Measurements from ENCODE around the gene ARL17A. TPM values are rescaled to one million over a fixed set of nuclear protein-coding genes. Genes with fewer than 3 reads are reported as not detected.
"Not testable (repeated sequence)": the region's sequence is repeated elsewhere in the genome, so short reads cannot be mapped to it uniquely, and the experiment has no call there.

The ARL17A gene
- total RNA-seq (10 to 100 TPM in 2 of 10 donors, 1 to 10 TPM in 8; 5.5 to 13.0 (median 7.7) TPM), polyA plus RNA-seq (1 to 10 TPM; 1.8 to 6.0 TPM)
- long read RNA-seq, donor 1, partial matches to known transcripts: 0 of 12 reads
- long read RNA-seq, donor 1, other reads (novel, unspliced or antisense): 8 of 12 reads
- long read RNA-seq, donor 2, partial matches to known transcripts: 3 of 16 reads
- long read RNA-seq, donor 2, other reads (novel, unspliced or antisense): 10 of 16 reads
- long read RNA-seq, donor 3, transcript ARL17A-202 (4 exons, 3,945 nt): major isoform, 9 of 23 reads
- long read RNA-seq, donor 3, partial matches to known transcripts: 0 of 23 reads
- long read RNA-seq, donor 3, other reads (novel, unspliced or antisense): 13 of 23 reads

DNA sequence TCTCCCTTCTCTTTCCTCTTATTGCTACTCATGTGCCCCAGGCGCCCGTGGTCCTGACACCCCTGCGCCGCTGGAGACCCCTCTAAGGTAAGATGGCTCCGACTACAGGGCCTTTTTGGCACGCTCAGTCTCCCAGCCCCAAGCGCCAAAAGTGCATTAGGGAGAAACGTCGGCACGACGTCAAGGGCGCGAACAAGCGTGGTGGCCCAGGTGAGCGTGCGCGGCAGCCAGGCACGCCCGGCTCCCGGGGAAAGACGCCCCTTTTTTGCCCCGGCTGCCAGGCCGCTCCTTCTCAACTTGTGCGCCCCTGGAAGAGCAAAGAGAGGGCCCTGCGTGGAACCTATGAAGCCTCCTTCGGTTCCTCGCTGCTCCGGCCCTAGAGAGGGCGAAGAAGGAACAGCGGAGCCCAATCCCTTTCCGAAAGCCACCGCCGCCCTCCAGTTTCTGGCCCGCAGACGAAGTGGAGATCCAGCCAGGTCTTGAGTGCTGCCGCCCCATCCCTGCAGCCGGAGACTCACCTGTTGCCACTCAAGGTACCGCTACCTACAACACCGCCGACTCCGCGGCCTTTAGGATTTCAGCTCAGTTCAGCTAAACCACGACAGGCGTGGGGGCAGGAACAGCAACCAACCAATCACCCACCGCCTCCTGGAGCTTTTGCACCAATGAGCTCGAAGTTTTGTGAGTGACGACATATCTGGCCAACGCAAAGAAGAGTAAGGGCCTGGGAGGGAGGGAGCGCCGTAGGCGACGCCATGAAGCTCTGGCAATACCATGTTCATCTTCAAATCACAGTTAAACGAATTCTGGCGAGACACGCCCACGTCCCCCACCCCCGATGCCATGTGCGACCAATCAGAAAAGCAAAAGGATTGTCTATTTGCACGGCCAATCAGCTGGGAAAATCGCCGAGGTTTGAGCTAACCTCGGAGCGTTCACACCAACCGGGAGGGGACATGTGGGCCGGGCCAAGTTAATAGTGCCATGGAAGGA, at the start of gene ARL17A:
Gene ARL17A (minus strand): TSS at position 609 of the 993 bp plus-strand sequence. CDS start 3,369 bp downstream, outside the sequence.
- H3K36me3 ChIP-seq; H3K9me3 ChIP-seq; intact Hi-C loops (cut with DNase I); H3K27me3 ChIP-seq; H3K4me1 ChIP-seq: not testable (repeated sequence)
- H3K4me3 ChIP-seq: peak within 1 kb of the TSS in 9 of 10 donors; percentile 14 to 49 (median 35)
- H3K27ac ChIP-seq: peak within 1 kb of the TSS in 6 of 10 donors; percentile 31 to 53 (median 46)
- WGBS, 2 donors: 0% methylated on average over 7 to 10 of the region's 65 CpGs
- ATAC-seq: peak; percentile 96 to 99 (median 98)
- peak; percentile 82 to 89 for DNase-seq

DNA sequence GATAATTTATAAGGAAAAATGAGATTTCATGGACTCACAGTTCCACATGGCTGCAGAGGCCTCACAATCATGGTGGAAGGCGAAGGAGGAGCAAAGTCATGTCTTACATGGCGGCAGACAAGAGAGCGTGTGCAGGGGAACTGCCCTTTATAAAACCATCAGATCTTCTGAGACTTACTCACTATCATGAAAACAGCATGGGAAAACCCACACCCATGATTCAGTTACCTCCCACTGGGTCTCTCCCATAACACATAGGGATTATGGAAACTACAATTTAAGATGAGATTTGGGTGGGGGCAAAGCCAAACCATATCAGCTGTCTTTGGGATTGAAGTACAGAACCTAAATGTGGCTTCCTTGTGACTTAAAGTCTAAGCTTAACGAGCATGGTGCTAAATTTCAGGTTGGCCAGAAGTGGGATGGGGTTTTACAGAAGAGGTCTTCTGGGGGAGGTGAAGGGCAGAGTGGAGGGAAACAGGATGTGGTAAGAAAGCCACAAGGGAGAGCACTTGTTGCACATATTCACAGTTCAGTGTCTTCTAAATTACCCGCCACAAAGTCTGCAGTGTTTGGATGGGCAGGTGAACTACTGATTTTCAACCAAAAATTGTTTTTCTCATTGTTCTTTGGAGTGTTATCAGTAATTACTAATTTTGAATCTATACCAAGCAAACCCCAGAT, 49.4 kb upstream of the ARL17A start:
- ATAC-seq; H3K27ac ChIP-seq; intact Hi-C loops (cut with DNase I); H3K27me3 ChIP-seq; H3K4me1 ChIP-seq; H3K4me3 ChIP-seq; DNase-seq; H3K36me3 ChIP-seq; H3K9me3 ChIP-seq: not testable (repeated sequence)
- no CpG with 5 or more reads among the region's 5 CpGs for WGBS, 2 donors

DNA sequence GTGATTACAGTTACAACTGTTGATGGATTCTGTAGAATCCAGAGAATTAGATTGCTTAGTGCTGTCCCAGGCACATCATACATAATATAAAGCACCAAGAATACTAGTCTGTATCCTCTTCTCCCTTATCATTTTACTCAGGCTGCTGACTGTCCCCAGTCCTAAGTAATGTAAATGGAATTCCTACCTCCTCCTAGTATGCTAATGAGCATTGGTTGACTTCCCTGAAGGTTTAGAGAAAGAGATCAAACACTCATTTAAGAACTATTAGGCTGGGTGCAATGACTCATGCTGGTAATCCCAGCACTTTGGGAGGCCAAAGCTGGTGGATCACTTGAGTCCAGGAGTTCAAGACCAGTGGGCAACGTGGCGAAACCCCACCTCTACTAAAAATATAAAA, 48.0 kb upstream of the ARL17A start:
- H3K4me1 ChIP-seq; intact Hi-C loops (cut with DNase I); DNase-seq; H3K36me3 ChIP-seq; ATAC-seq; H3K27ac ChIP-seq; H3K4me3 ChIP-seq; H3K27me3 ChIP-seq; H3K9me3 ChIP-seq: not testable (repeated sequence)
- WGBS, 2 donors: no CpG with 5 or more reads among the region's 2 CpGs

DNA sequence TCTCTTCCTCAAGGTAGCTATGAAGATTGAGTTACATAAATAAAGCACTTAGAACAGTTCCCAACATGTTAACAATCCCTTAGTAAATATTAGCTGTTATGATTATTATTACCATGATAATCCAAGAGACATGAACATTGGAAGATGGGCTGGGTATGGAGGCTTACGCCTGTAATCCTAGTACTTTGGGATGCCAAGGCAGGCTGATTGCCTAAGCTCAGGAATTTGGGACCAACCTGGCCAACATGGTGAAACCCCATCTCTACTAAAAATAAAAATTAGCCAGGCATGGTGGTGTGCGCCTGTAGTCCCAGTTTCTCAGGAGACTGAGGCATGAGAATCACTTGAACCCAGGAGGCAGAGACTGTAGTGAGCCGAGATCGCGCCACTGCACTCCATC, 45.2 kb upstream of the ARL17A start:
- intact Hi-C loops (cut with DNase I); H3K27me3 ChIP-seq; H3K36me3 ChIP-seq; H3K4me3 ChIP-seq; H3K27ac ChIP-seq; DNase-seq; H3K4me1 ChIP-seq; H3K9me3 ChIP-seq; ATAC-seq: not testable (repeated sequence)
- WGBS, 2 donors: no CpG with 5 or more reads among the region's 5 CpGs

DNA sequence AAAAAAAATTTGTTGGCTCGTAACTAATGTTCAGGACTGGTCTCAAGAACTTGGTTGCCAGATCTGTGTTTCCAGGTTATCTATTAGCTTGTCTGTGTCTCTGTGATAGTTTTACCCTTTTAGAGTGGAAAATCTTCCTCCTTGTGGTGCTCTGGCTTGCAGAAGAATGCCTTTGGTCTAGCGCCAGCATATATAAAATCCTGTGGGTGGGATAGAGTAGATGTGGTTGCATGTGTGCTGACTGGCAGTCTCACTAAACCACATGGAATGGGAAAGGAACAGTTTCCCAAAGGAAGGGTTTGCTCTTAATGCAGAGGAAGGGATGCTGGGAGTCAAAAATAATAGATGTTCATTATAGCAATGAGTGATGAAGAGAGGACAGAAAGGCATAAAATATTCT, 44.3 kb upstream of the ARL17A start:
- DNase-seq; H3K36me3 ChIP-seq; H3K4me1 ChIP-seq; H3K27me3 ChIP-seq; H3K27ac ChIP-seq; ATAC-seq; intact Hi-C loops (cut with DNase I); H3K9me3 ChIP-seq; H3K4me3 ChIP-seq: not testable (repeated sequence)
- WGBS, 2 donors: no CpG with 5 or more reads among the region's 2 CpGs

DNA sequence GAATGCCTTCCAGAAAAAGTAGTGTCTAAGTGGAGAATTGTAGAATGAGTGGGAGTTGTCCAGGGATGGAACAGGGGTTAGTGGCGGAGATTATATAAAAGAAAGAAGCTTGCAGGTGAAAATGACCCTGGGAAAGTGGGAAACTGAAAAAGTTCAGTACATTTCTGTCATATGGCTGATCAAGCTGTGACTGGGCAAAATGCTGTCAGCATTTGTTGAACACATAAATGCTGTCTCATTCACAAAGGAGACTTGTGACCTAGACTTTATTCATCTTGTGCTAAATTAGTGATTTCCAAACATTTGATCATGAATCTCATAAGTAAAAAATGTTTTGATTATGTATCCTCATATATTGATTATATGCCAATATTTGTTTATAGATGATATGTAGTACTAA, 39.5 kb upstream of the ARL17A start:
- H3K4me1 ChIP-seq; H3K27ac ChIP-seq; H3K36me3 ChIP-seq; H3K4me3 ChIP-seq; ATAC-seq; H3K9me3 ChIP-seq; intact Hi-C loops (cut with DNase I); H3K27me3 ChIP-seq; DNase-seq: not testable (repeated sequence)
- no CpG with 5 or more reads among the region's 1 CpG for WGBS, 2 donors

DNA sequence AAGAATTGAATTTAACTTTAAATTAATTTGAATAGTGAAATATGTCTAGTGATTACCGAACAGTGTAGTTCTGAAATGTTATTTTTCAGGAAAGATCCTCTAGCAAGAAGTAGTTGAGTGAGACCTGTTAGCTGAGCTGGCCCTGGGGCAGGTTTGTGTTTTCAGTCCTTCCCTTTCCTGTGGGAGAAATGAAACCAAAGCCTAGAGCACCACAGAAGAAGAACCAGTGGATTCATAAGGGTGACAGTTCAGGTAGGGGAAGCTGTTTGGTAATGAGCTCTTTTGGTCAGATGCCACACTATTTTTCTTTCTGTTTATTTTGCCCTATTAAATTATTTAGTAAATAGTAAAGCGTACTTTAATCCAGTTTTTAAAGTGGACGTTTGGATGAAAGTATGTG, 37.6 kb upstream of the ARL17A start:
- DNase-seq; H3K4me1 ChIP-seq; H3K4me3 ChIP-seq; ATAC-seq; H3K27ac ChIP-seq; H3K36me3 ChIP-seq; H3K27me3 ChIP-seq; intact Hi-C loops (cut with DNase I); H3K9me3 ChIP-seq: not testable (repeated sequence)
- WGBS, 2 donors: no CpG with 5 or more reads among the region's 3 CpGs

DNA sequence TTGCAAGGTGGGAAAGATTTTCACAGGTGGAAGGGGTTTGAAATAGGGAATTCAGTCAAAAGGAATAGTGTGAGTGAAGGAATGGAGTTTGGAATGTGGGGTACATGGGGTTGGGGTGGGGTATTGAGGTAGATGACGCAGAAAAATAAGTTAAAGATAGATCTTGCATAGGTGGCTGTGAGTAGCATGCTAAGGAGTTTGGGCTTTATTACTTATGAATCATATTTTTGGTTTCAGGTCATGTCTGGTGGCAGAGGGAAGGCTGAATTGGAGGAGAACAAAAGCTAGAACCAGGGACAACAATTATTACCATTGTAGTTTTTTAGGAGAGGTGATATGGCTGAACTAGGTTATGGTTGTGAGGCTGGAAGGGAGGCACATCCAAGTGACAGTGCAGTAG, 34.4 kb upstream of the ARL17A start:
- H3K36me3 ChIP-seq; intact Hi-C loops (cut with DNase I); H3K4me1 ChIP-seq; H3K9me3 ChIP-seq; H3K27ac ChIP-seq; ATAC-seq; H3K27me3 ChIP-seq; H3K4me3 ChIP-seq; DNase-seq: not testable (repeated sequence)
- no CpG with 5 or more reads among the region's 1 CpG for WGBS, 2 donors

DNA sequence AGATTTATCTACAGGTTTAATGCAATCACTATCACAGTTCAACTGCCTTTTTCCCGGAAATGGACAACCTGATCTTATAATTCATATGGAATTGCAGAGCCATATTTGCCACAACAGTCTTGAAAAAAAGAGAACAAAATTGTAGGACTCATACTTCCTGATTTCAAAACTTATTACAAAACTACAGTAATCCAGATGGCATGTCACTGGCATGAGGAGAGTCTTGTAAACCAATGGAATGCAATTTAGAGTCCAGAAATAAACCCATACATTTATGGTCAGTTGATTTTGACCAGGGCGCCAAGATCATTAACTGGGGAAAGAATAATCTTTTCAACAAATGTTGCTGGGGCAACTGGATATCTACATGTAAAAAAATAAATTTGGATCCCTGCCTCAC, 31.8 kb upstream of the ARL17A start:
- H3K36me3 ChIP-seq; intact Hi-C loops (cut with DNase I); ATAC-seq; H3K4me1 ChIP-seq; H3K27ac ChIP-seq; H3K9me3 ChIP-seq; H3K4me3 ChIP-seq; H3K27me3 ChIP-seq; DNase-seq: not testable (repeated sequence)
- WGBS, 2 donors: no CpG with 5 or more reads among the region's 2 CpGs

DNA sequence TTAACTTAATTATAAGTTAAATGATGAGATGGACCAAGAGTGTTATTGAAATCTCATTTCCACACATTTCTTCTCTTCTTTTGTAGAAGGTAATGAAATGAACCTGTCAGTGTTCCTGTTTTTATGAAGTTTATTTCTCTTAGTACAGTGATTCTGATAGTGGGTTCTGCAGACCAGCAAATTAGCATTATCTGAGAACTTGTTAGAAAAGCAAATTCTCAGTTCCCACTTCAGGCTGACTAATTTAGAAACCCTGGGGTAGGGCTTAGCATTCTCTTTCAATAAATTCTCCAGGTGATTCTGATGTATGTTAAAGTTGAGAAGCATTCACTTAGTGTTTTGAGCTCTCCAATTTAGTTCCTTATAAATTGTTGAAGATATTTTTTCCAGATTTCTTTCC, 23.6 kb upstream of the ARL17A start:
- DNase-seq; H3K36me3 ChIP-seq; ATAC-seq; H3K9me3 ChIP-seq; H3K4me3 ChIP-seq; intact Hi-C loops (cut with DNase I); H3K27me3 ChIP-seq; H3K27ac ChIP-seq; H3K4me1 ChIP-seq: not testable (repeated sequence)

DNA sequence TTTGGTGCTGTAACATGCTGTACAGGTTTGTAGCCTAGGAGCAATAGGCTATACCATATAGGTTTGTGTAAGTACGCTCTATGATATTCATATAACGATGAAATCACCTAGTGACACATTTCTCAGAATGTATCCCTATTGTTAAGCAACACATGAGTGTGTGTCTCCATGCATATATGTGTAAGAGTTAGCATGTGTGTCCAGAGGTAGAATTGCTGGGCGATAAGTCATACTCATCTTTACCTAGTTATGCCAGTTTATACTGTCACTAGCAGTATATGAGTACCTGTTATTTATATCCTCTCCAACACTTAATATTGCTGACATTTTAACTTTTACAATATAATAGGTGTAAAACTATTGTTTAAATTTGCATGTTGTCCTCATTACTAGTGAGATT, 21.3 kb upstream of the ARL17A start:
- H3K27ac ChIP-seq; intact Hi-C loops (cut with DNase I); H3K27me3 ChIP-seq; H3K9me3 ChIP-seq; H3K4me3 ChIP-seq; H3K4me1 ChIP-seq; H3K36me3 ChIP-seq; ATAC-seq; DNase-seq: not testable (repeated sequence)
- WGBS, 2 donors: no CpG with 5 or more reads among the region's 3 CpGs
